Measurements from ENCODE around the gene USPL1. TPM values are rescaled to one million over a fixed set of nuclear protein-coding genes. Genes with fewer than 3 reads are reported as not detected.

Gene USPL1
- total RNA-seq, 1 donor from 2014 or later, result 42.5 TPM

GRCh38 chr13:30619731-30620130, 2.0 kb downstream of the USPL1 start:
- H3K79me2 ChIP-seq (ENCODE audit: low read depth), result peaks cover 90% of the 10 kb centered on the region
- H3F3A ChIP-seq (ENCODE audit: low read depth), result peaks cover 14% of the 10 kb centered on the region
- H3K27ac Mint-ChIP-seq, result no peak overlapping the region
- peaks cover 33% of the 10 kb centered on the region for H4K20me1 ChIP-seq (ENCODE audit: low read depth)
- no peaks in the 10 kb centered on the region for H3K27me3 ChIP-seq
- H3K4me3 ChIP-seq, result peak overlapping the region; percentile 72
- H3K4me1 Mint-ChIP-seq, result peaks cover 24% of the 10 kb centered on the region
- H3K27ac ChIP-seq, result no peak overlapping the region
- no peaks in the 10 kb centered on the region for H3K9me3 Mint-ChIP-seq
- H3K4me1 ChIP-seq, result peaks cover 29% of the 10 kb centered on the region
- no peaks in the 10 kb centered on the region for H3K27me3 Mint-ChIP-seq (ENCODE audit: insufficient read depth, low read depth)
- TF ChIP-seq EZH2phosphoT487 (IDR thresholded peaks at IDR 0.05) (no peak), CTCF (IDR thresholded peaks at IDR 0.05) (no peak), EZH2 (IDR thresholded peaks at IDR 0.05) (no peak)
- no peak overlapping the region for H3K4me3 Mint-ChIP-seq
- H3K9ac ChIP-seq, result peak overlapping the region; percentile 62
- H3K9me3 ChIP-seq (ENCODE audit: low read depth), result no peaks in the 10 kb centered on the region
- no peak overlapping the region for H2AFZ ChIP-seq (replicated peaks)
- H3K36me3 ChIP-seq, result peaks cover 13% of the 10 kb centered on the region
- peaks cover 9% of the 10 kb centered on the region for H3K36me3 Mint-ChIP-seq
- H3K4me2 ChIP-seq, result peak overlapping the region; percentile 89
- no peak for DNase-seq (ENCODE audit: low spot score)

- Histone ChIP-seq H2AFZ (replicated peaks) (no peak overlapping the region), H3F3A (ENCODE audit: low read depth) (peaks cover 14% of the 10 kb centered on the region), H3K4me1 (peaks cover 19% of the 10 kb centered on the region), H3K4me2 (peak overlapping the region; percentile 89), H3K27me3 (no peaks in the 10 kb centered on the region), H4K20me1 (ENCODE audit: low read depth) (peaks cover 33% of the 10 kb centered on the region), H3K79me2 (ENCODE audit: low read depth) (peaks cover 90% of the 10 kb centered on the region), H3K36me3 (peaks cover 13% of the 10 kb centered on the region), H3K9ac (no peak overlapping the region), H3K4me3 (no peak overlapping the region), H3K27ac (no peak overlapping the region), H3K9me3 (ENCODE audit: low read depth) (no peaks in the 10 kb centered on the region)
- Mint-ChIP-seq H3K27ac (no peak overlapping the region), H3K27me3 (ENCODE audit: insufficient read depth, low read depth) (no peaks in the 10 kb centered on the region), H3K36me3 (peaks cover 13% of the 10 kb centered on the region), H3K9me3 (no peaks in the 10 kb centered on the region), H3K4me1 (peaks cover 18% of the 10 kb centered on the region), H3K4me3 (no peak overlapping the region)
- no peak for DNase-seq (ENCODE audit: low spot score)
- no peak for TF ChIP-seq EZH2phosphoT487 (IDR thresholded peaks at IDR 0.05)
- TF ChIP-seq EZH2 (IDR thresholded peaks at IDR 0.05), result no peak
- no peak for TF ChIP-seq CTCF (IDR thresholded peaks at IDR 0.05)
Measured at GRCh38 chr13:30620941-30621340, 3.2 kb downstream of the USPL1 start.

- H3K9me3 ChIP-seq (ENCODE audit: low read depth), result no peaks in the 10 kb centered on the region
- H3K4me1 ChIP-seq, result peaks cover 19% of the 10 kb centered on the region
- Mint-ChIP-seq H3K9me3 (no peaks in the 10 kb centered on the region), H3K27me3 (ENCODE audit: insufficient read depth, low read depth) (no peaks in the 10 kb centered on the region), H3K27ac (no peak overlapping the region), H3K4me3 (no peak overlapping the region), H3K36me3 (peaks cover 13% of the 10 kb centered on the region), H3K4me1 (peaks cover 17% of the 10 kb centered on the region)
- H3K79me2 ChIP-seq (ENCODE audit: low read depth), result peaks cover 98% of the 10 kb centered on the region
- H3K27me3 ChIP-seq, result no peaks in the 10 kb centered on the region
- peaks cover 21% of the 10 kb centered on the region for H3K36me3 ChIP-seq
- H3K9ac ChIP-seq, result no peak overlapping the region
- TF ChIP-seq EZH2 (IDR thresholded peaks at IDR 0.05), result no peak
- TF ChIP-seq CTCF (IDR thresholded peaks at IDR 0.05), result no peak
- no peak for TF ChIP-seq EZH2phosphoT487 (IDR thresholded peaks at IDR 0.05)
- H3K4me3 ChIP-seq, result no peak overlapping the region
- no peak overlapping the region for H3K4me2 ChIP-seq
- no peak for DNase-seq (ENCODE audit: low spot score)
- H2AFZ ChIP-seq (replicated peaks), result no peak overlapping the region
- H3F3A ChIP-seq (ENCODE audit: low read depth), result no peaks in the 10 kb centered on the region
- no peak overlapping the region for H3K27ac ChIP-seq
- peaks cover 33% of the 10 kb centered on the region for H4K20me1 ChIP-seq (ENCODE audit: low read depth)
Measured at GRCh38 chr13:30622551-30622950, 4.8 kb downstream of the USPL1 start.
